ENCODE data around the gene FGFR3. TPM values are rescaled to one million over a fixed set of nuclear protein-coding genes. Genes with fewer than 3 reads are reported as not detected.
"Not testable (repeated sequence)": the region's sequence is repeated elsewhere in the genome, so short reads cannot be mapped to it uniquely, and the experiment has no call there.

FGFR3 gene
- total RNA-seq, 4 donors from 2014 or later = 1.3 to 3.5 (median 2.6) TPM

GRCh38 chr4:1843852-1844251 is 50.8 kb downstream of the FGFR3 start:
- no peak for ATAC-seq (ENCODE audit: low FRiP score)
- TF ChIP-seq CTCF (IDR thresholded peaks at IDR 0.05) = no peak
- DNase-seq (ENCODE audit: low spot score) = no peak

- not testable (repeated sequence) for ATAC-seq (ENCODE audit: low FRiP score); DNase-seq (ENCODE audit: low spot score)
Observed at GRCh38 chr4:1844618-1845017, 51.5 kb downstream of the FGFR3 start.

- no peak for TF ChIP-seq CTCF (IDR thresholded peaks at IDR 0.05)
- no peak for DNase-seq (ENCODE audit: low spot score)
- no peak for ATAC-seq (ENCODE audit: low FRiP score)
Observed at GRCh38 chr4:1846580-1846979, 53.5 kb downstream of the FGFR3 start.

GRCh38 chr4:1850276-1850675 is 57.2 kb downstream of the FGFR3 start:
- no peak for TF ChIP-seq CTCF (IDR thresholded peaks at IDR 0.05)
- no peak for DNase-seq (ENCODE audit: low spot score)
- ATAC-seq (ENCODE audit: low FRiP score) = no peak

- TF ChIP-seq CTCF (IDR thresholded peaks at IDR 0.05) = no peak
- ATAC-seq (ENCODE audit: low FRiP score) (no peak), DNase-seq (ENCODE audit: low spot score) (no peak)
Observed at GRCh38 chr4:1851160-1851559, 58.1 kb downstream of the FGFR3 start.

- DNase-seq (ENCODE audit: low spot score) (no peak), ATAC-seq (ENCODE audit: low FRiP score) (no peak)
- no peak for TF ChIP-seq CTCF (IDR thresholded peaks at IDR 0.05)
Observed at GRCh38 chr4:1851575-1852410, 58.7 kb downstream of the FGFR3 start.

GRCh38 chr4:1852904-1853623 is 60.0 kb downstream of the FGFR3 start:
- no peak for TF ChIP-seq CTCF (IDR thresholded peaks at IDR 0.05)
- DNase-seq (ENCODE audit: low spot score) = no peak

More at GRCh38 chr4:1852904-1853623, 60.0 kb downstream of the FGFR3 start:
- no peak for ATAC-seq (ENCODE audit: low FRiP score)
